Measurements from ENCODE around the gene CA7.

DNA sequence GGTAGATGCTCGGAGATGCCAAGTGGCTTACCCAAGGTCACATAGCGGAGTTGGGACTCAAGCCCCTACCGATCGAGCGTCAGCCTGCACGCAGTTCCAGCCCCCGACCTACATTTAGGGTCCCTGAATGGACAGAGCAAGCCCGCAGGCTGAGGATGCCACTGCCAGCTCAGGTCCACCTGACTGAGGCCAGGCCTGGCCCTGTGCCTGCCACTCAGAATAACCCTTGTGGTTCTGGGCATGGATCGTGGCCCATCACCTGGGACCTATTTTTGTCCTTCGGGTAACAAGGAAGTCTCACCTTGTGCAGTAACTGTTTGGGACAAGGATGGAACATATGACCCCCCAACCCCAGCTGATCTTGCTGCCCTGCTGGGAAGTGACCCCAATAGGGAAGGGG, 57.4 kb downstream of the CA7 start:
- TF ChIP-seq, protein P1, sequence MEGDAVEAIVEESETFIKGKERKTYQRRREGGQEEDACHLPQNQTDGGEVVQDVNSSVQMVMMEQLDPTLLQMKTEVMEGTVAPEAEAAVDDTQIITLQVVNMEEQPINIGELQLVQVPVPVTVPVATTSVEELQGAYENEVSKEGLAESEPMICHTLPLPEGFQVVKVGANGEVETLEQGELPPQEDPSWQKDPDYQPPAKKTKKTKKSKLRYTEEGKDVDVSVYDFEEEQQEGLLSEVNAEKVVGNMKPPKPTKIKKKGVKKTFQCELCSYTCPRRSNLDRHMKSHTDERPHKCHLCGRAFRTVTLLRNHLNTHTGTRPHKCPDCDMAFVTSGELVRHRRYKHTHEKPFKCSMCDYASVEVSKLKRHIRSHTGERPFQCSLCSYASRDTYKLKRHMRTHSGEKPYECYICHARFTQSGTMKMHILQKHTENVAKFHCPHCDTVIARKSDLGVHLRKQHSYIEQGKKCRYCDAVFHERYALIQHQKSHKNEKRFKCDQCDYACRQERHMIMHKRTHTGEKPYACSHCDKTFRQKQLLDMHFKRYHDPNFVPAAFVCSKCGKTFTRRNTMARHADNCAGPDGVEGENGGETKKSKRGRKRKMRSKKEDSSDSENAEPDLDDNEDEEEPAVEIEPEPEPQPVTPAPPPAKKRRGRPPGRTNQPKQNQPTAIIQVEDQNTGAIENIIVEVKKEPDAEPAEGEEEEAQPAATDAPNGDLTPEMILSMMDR (conservative IDR thresholded peaks at IDR 0.05 in 1 of 2, IDR thresholded peaks at IDR 0.05 in 1 of 2; ENCODE audit: low read depth in 1 of 2, low read length in 2 of 2): no peak
- no peak for TF ChIP-seq EZH2 (IDR thresholded peaks at IDR 0.05; ENCODE audit: low read length, missing control alignments)

Measured in fibroblast of lung (primary cell).